Measurements from ENCODE around the gene AHRR. TPM values are rescaled to one million over a fixed set of nuclear protein-coding genes. Genes with fewer than 3 reads are reported as not detected.

AHRR gene
- total and polyA plus RNA-seq, 9 of the 15 experiments (the other 6 are each of a cell fraction or from before 2014, with no cell fraction given) = 0.06 to 1.6 (median 0.75) TPM; not detected in 1

DNA sequence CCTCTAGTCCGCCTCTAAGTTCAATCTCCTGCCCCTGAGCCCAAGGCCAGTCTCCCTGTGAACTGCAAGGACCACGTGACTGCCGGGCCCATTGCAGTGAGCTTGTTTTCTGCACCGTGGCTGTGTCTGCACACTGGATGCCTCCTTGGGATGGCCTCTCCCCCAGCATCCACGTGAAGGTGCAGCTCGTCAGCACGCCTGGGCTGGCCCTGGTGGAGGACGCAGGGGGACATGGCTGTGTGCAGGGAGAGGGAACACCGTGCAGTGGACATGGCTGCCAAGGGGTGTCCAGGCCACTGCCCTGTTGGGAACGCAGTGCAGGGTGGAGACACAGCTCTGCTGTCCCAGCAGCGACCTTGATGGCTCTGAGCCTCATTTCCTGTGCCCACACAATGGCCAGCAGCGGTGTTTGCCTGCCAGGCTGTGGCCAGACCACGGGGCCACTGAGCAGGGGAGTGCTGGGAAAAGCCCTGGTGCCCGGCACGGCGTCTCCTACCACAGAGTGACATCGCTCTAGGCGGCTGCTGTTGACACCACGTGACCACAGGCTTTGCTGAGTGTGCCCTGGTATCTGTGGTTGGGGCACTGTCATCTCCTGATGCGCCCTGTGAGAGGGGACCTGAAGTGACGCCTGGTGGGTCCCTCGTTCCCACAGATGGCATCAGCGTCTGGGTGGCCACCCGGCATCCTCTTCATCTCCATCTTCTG is 94.6 kb downstream of the AHRR start (continued):
- TF ChIP-seq CBFA2T2 (conservative IDR thresholded peaks at IDR 0.05) = peak; percentile 38; the same call in 1 of the 2 replicates
- TF ChIP-seq OTX1 (CRISPR knock-in tag; IDR thresholded peaks at IDR 0.05) = no peak

DNA sequence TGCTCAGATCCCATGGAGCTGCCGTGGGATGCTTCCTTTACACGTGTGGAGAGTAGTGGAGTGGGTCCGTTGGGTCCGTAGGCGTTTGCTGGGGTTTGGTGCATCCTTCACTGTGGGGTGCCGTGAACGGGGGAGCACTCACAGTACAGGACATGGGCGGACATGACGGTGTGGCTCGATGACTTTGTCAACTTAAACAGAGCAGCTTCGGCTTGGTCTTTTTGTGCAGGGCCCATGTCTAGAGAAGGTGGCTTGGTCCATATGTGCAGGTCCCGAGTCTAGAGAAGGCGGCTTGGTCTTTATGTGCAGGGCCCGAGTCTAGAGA is 95.1 kb downstream of the AHRR start:
- Histone ChIP-seq H3K27ac (ENCODE audit: extremely low read depth, low read depth, low read length) (no peak overlapping the region), H3K27me3 (ENCODE audit: control insufficient read depth in 2 of 2, insufficient read depth in 2 of 2, low read length in 2 of 2) (peaks cover 6 to 21% of the 10 kb centered on the region in 2 experiments; a peak in 3 of 5 replicates), H3K4me2 (ENCODE audit: insufficient read depth, low read length) (no peak overlapping the region), H3K79me2 (ENCODE audit: control insufficient read depth, insufficient read depth, low read length) (no peaks in the 10 kb centered on the region), H2AFZ (ENCODE audit: low read depth, low read length) (no peak overlapping the region), H4K20me1 (replicated peaks; ENCODE audit: control insufficient read depth, insufficient read depth, low read length) (no peaks in the 10 kb centered on the region), H3K4me1 (replicated peaks in 1 of 2; ENCODE audit: control insufficient read depth in 2 of 2, insufficient read depth in 2 of 2, low read length in 2 of 2) (peaks cover 14 to 44% of the 10 kb centered on the region in 2 experiments), H3K9ac (ENCODE audit: insufficient read depth in 1 of 2, low read depth in 2 of 2, low read length in 2 of 2) (peak overlapping the region in 1 of 2 experiments; percentile 95; a peak in 2 of 4 replicates), H3K4me3 (no peak overlapping the region), H3K36me3 (ENCODE audit: control insufficient read depth, insufficient read depth, low read length) (no peaks in the 10 kb centered on the region), H3K9me1 (ENCODE audit: control insufficient read depth, insufficient read depth, low read length) (no peaks in the 10 kb centered on the region), H3K9me3 (replicated peaks; ENCODE audit: control insufficient read depth, insufficient read depth, low read depth, low read length) (no peaks in the 10 kb centered on the region)
- BruUV-seq (replicated peaks) = no TSS peak
- intact Hi-C loops (cut with micrococcal nuclease) (no loop called here), in situ Hi-C loops (cut with MboI) (no loop called here)
- no peak for ATAC-seq
- TF ChIP-seq POLR2AphosphoS2 (IDR thresholded peaks at IDR 0.05; ENCODE audit: low read length) (no peak), PML (IDR thresholded peaks at IDR 0.05; ENCODE audit: low read length) (no peak), TCF3 (CRISPR knock-in tag; IDR thresholded peaks at IDR 0.05) (no peak), RFX7 (CRISPR knock-in tag; IDR thresholded peaks at IDR 0.05) (no peak), RBM22 (IDR thresholded peaks at IDR 0.05; ENCODE audit: low read depth, low read length, poor library complexity, severe bottlenecking) (no peak), CC2D1A (IDR thresholded peaks at IDR 0.05) (no peak), GTF2A2 (tag; IDR thresholded peaks at IDR 0.05) (no peak), COPS2 (conservative IDR thresholded peaks at IDR 0.05) (no peak)
- TF ChIP-seq, protein P1, sequence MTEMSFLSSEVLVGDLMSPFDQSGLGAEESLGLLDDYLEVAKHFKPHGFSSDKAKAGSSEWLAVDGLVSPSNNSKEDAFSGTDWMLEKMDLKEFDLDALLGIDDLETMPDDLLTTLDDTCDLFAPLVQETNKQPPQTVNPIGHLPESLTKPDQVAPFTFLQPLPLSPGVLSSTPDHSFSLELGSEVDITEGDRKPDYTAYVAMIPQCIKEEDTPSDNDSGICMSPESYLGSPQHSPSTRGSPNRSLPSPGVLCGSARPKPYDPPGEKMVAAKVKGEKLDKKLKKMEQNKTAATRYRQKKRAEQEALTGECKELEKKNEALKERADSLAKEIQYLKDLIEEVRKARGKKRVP (CRISPR knock-in tag; IDR thresholded peaks at IDR 0.05) = no peak
- WGBS (ENCODE audit: insufficient coverage, low coverage, missing lambda C conversion rate) = 66% methylated on average over 14 of the region's 14 CpGs
- POLR2A ChIA-PET = no interaction called here
- FAIRE-seq = no peak
- no peak for DNase-seq (ENCODE audit: extremely low read depth in 1 of 4, low spot score in 3 of 4)
- CTCF ChIA-PET (ENCODE audit: low intra/inter-chr PET ratio) = no interaction called here
